GM23338 (cell line): ENCODE measurements around the gene IGF2BP3.

Source experiments
- EZH2 ChIP-seq: fragments of 200-600 bp; sonication (generic); IDR thresholded peaks from one replicate; pipeline ENCODE4 v1.8.0; 2017; ENCODE audit warnings: antibody characterized with exemption, mild to moderate bottlenecking, low read depth; ENCODE audit not compliant: unreplicated experiment
- EZH2phosphoT487 ChIP-seq: fragments of 200-600 bp; sonication (generic); IDR thresholded peaks from one replicate; pipeline ENCODE4 v1.8.1; 2018; ENCODE audit warnings: antibody characterized with exemption; ENCODE audit not compliant: unreplicated experiment
- POLR2AphosphoS5 ChIP-seq: IDR thresholded peaks from 2 replicates; pipeline ENCODE4 v1.6.1; 2016; ENCODE audit warnings: antibody characterized with exemption, low read depth
- REST ChIP-seq: IDR thresholded peaks from one replicate; pipeline ENCODE4 v1.6.1; 2018; ENCODE audit warnings: antibody characterized with exemption; ENCODE audit not compliant: unreplicated experiment
- TF ChIP-seq, protein P1 (sequence below), 2 experiments: fragments of 200-600 bp in 1 of 2; sonication (generic) in 1 of 2; conservative IDR thresholded peaks; 2 replicates each; pipeline versions ENCODE4 v1.5.1 to v1.6.1; 2016 to 2017; ENCODE audit warnings: antibody characterized with exemption in 2 of 2, low read depth in 2 of 2, mild to moderate bottlenecking in 2 of 2, moderate library complexity in 1 of 2

- TF ChIP-seq, protein P1, sequence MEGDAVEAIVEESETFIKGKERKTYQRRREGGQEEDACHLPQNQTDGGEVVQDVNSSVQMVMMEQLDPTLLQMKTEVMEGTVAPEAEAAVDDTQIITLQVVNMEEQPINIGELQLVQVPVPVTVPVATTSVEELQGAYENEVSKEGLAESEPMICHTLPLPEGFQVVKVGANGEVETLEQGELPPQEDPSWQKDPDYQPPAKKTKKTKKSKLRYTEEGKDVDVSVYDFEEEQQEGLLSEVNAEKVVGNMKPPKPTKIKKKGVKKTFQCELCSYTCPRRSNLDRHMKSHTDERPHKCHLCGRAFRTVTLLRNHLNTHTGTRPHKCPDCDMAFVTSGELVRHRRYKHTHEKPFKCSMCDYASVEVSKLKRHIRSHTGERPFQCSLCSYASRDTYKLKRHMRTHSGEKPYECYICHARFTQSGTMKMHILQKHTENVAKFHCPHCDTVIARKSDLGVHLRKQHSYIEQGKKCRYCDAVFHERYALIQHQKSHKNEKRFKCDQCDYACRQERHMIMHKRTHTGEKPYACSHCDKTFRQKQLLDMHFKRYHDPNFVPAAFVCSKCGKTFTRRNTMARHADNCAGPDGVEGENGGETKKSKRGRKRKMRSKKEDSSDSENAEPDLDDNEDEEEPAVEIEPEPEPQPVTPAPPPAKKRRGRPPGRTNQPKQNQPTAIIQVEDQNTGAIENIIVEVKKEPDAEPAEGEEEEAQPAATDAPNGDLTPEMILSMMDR (conservative IDR thresholded peaks at IDR 0.05; ENCODE audit: low read depth in 2 of 2): no peak
- TF ChIP-seq POLR2AphosphoS5: no peak
- TF ChIP-seq REST: no peak
- no peak for TF ChIP-seq EZH2
- TF ChIP-seq EZH2phosphoT487: no peak
Observed at GRCh38 chr7:23380961-23381360, 89.3 kb downstream of the IGF2BP3 start.
